ENCODE results near the gene SYT3.

DNA sequence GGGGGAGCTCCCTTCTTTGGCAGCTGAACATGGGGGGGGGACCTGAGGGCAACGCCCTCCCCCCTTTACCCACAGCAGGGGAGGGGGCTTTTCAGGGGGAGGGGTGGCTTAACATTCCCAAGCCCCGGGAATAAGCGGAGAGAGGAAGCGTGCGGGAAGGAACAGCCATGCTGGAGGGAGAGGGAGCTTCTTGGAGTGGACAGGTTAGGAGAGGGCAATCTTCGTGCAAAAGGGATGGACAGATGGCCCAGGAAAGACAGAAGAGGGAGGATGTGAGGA, 20.3 kb upstream of the SYT3 start:
- TF ChIP-seq ZNF384 (IDR thresholded peaks at IDR 0.05) (no peak), TARDBP (IDR thresholded peaks at IDR 0.05) (no peak), SP1 (IDR thresholded peaks at IDR 0.05) (no peak), CTBP1 (IDR thresholded peaks at IDR 0.05; ENCODE audit: borderline replicate concordance) (no peak), ARNT (IDR thresholded peaks at IDR 0.05) (no peak), FOXK2 (IDR thresholded peaks at IDR 0.05) (no peak)
- TF ChIP-seq, protein P1, sequence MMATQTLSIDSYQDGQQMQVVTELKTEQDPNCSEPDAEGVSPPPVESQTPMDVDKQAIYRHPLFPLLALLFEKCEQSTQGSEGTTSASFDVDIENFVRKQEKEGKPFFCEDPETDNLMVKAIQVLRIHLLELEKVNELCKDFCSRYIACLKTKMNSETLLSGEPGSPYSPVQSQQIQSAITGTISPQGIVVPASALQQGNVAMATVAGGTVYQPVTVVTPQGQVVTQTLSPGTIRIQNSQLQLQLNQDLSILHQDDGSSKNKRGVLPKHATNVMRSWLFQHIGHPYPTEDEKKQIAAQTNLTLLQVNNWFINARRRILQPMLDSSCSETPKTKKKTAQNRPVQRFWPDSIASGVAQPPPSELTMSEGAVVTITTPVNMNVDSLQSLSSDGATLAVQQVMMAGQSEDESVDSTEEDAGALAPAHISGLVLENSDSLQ (IDR thresholded peaks at IDR 0.05) = no peak

All from HEK293T (cell line).